A549 (cell line): ENCODE measurements around the gene ABCA13. TPM values are rescaled to one million over a fixed set of nuclear protein-coding genes. Genes with fewer than 3 reads are reported as not detected.

Experiments
- ATAC-seq, 2 experiments: fragments of 200-7000 bp in 1 of 2; fragments of >200 bp in 1 of 2; cut with Nextera tagmentation in 1 of 2; cut with Tn5 transposase in 1 of 2; 3 replicates each; pipeline versions ENCODE4 v1.8.0 to v1.9.1; 2018 to 2020; ENCODE audit warnings: mild to moderate bottlenecking in 1 of 2, moderate library complexity in 1 of 2
- CTCF ChIA-PET: fragments of 300-600 bp; sonication (Branson Sonifier 250); formaldehyde crosslinking; extraction: SDS; loops from one replicate; lab custom pipeline; 2021; ENCODE audit warnings: antibody characterized with exemption, inconsistent platforms; lab: Yijun Ruan, JAX
- POLR2A ChIA-PET: fragments of 350-600 bp; formaldehyde crosslinking; extraction: SDS; loops from one replicate; lab custom pipeline; 2021; ENCODE audit warnings: antibody characterized with exemption, inconsistent platforms; lab: Yijun Ruan, JAX
- DNase-seq, 2 experiments: peaks; one replicate each; pipeline versions ENCODE4 v3.0.0 to v3.0.0-alpha.2; 2011 to 2016; ENCODE audit warnings: low read depth in 1 of 2, low spot score in 1 of 2
- FAIRE-seq: peaks from 2 replicates; lab custom pipeline; 2011; peaks lifted over from hg19 to GRCh38; lab: Jason Lieb, UNC
- H3K27ac ChIP-seq, 2 experiments: fragments of >200 bp; sonication (Bioruptor Twin); formaldehyde crosslinking; 3 replicates each; pipeline ENCODE4 v1.5.1; 2016 to 2017
- H3K4me1 ChIP-seq: fragments of >200 bp; sonication (Bioruptor Twin); formaldehyde crosslinking; 3 replicates; pipeline ENCODE4 v1.6.1; 2016
- H3K4me2 ChIP-seq: fragments of >200 bp; sonication (Bioruptor Twin); formaldehyde crosslinking; 3 replicates; pipeline ENCODE4 v1.6.1; 2016
- H3K4me3 ChIP-seq: fragments of >200 bp; sonication (Bioruptor Twin); formaldehyde crosslinking; 3 replicates; pipeline ENCODE4 v1.5.1; 2016
- H3K9me3 ChIP-seq: fragments of >200 bp; sonication (Bioruptor Twin); formaldehyde crosslinking; 3 replicates; pipeline ENCODE4 v1.6.1; 2016
- CBX8 ChIP-seq: fragments of 200-600 bp; sonication (generic); IDR thresholded peaks from 2 replicates; pipeline ENCODE4 v1.6.1; 2016
- CEBPB ChIP-seq, 2 experiments: fragments of >200 bp in 1 of 2; sonication (Bioruptor Twin) in 1 of 2; formaldehyde crosslinking in 1 of 2; IDR thresholded peaks; 2 replicates each; pipeline ENCODE4 v1.6.1; 2012 to 2016
- CHD2 ChIP-seq: fragments of 150-350 bp; IDR thresholded peaks from 2 replicates; pipeline ENCODE4 v1.6.1; 2014; ENCODE audit warnings: low read length; ENCODE audit not compliant: partially characterized antibody
- EHF ChIP-seq: fragments of 250-450 bp; sonication (Bioruptor Pico); IDR thresholded peaks from 2 replicates; pipeline ENCODE4 v1.5.0; 2020; ENCODE audit warnings: mild to moderate bottlenecking
- EHMT2 ChIP-seq: fragments of 200-600 bp; sonication (generic); IDR thresholded peaks from 2 replicates; pipeline ENCODE4 v1.6.1; 2016; ENCODE audit warnings: antibody characterized with exemption, low read depth, mild to moderate bottlenecking, moderate library complexity
- ESRRA ChIP-seq: fragments of 150-350 bp; IDR thresholded peaks from 2 replicates; pipeline ENCODE4 v1.6.1; 2014; ENCODE audit warnings: mild to moderate bottlenecking, low read length, borderline replicate concordance
- FOSL2 ChIP-seq, 2 experiments: fragments of 450-650 bp in 1 of 2; fragments of >200 bp in 1 of 2; sonication (Bioruptor Twin) in 1 of 2; formaldehyde crosslinking; IDR thresholded peaks; 2 replicates each; pipeline versions ENCODE4 v1.5.0 to v1.6.1; 2016 to 2020; ENCODE audit warnings: mild to moderate bottlenecking in 1 of 2, moderate library complexity in 1 of 2
- HDAC2 ChIP-seq: fragments of 200-600 bp; sonication (generic); IDR thresholded peaks from 2 replicates; pipeline ENCODE4 v1.6.1; 2016
- HOXA7 ChIP-seq: fragments of 250-450 bp; sonication (Bioruptor Pico); IDR thresholded peaks from 2 replicates; pipeline ENCODE4 v1.5.0; 2020; ENCODE audit warnings: mild to moderate bottlenecking, moderate library complexity
- HOXB5 ChIP-seq: fragments of 250-450 bp; sonication (Bioruptor Pico); IDR thresholded peaks from 2 replicates; pipeline ENCODE4 v1.5.0; 2020; ENCODE audit warnings: mild to moderate bottlenecking, moderate library complexity
- KDM5A ChIP-seq: fragments of 200-600 bp; sonication (generic); IDR thresholded peaks from 2 replicates; pipeline ENCODE4 v1.6.1; 2016; ENCODE audit warnings: antibody characterized with exemption, mild to moderate bottlenecking
- MAFK ChIP-seq: fragments of 450-650 bp; IDR thresholded peaks from 2 replicates; pipeline ENCODE4 v1.6.1; 2014; ENCODE audit not compliant: partially characterized antibody
- MYC ChIP-seq: IDR thresholded peaks from 2 replicates; pipeline ENCODE4 v1.6.1; 2012; ENCODE audit warnings: mild to moderate bottlenecking, inconsistent platforms, low read length, improper control_type of control experiment, borderline replicate concordance
- NFE2L2 ChIP-seq: fragments of 150-350 bp; conservative IDR thresholded peaks from 2 replicates; pipeline ENCODE4 v1.6.1; 2014; ENCODE audit warnings: low read length
- NPAS2 ChIP-seq: fragments of 250-450 bp; sonication (Bioruptor Pico); IDR thresholded peaks from 2 replicates; pipeline ENCODE4 v1.8.0; 2022; ENCODE audit warnings: mild to moderate bottlenecking, moderate library complexity, borderline replicate concordance
- POLR2AphosphoS2 ChIP-seq: conservative IDR thresholded peaks from 2 replicates; pipeline ENCODE4 v1.6.1; 2012; ENCODE audit warnings: low read length, improper control_type of control experiment, inconsistent platforms
- TP53 ChIP-seq: fragments of 250-450 bp; sonication (Bioruptor Pico); IDR thresholded peaks from 2 replicates; pipeline ENCODE4 v1.5.0; 2021; ENCODE audit warnings: mild to moderate bottlenecking, moderate library complexity
- ZC3H11A ChIP-seq: fragments of 450-650 bp; IDR thresholded peaks from 2 replicates; pipeline ENCODE4 v1.6.1; 2014; ENCODE audit warnings: antibody characterized with exemption, mild to moderate bottlenecking
- WGBS: methylation state at CpG from one replicate; pipeline ENCODE4 v1.1.6; 2017; ENCODE audit errors: missing lambda C conversion rate; 5-methylcytosine and 5-hydroxymethylcytosine counted together
- polyA plus RNA-seq, 4 experiments: library from polyadenylated mRNA; depleted of rRNA in 3 of 4; stranded (reverse); fragments of >200 nt; fragmentation: RNase III in 1 of 4; extraction: RNeasy Plus Mini Kit Qiagen cat#74134 plus additional on column Dnase treatment in 1 of 4; gene quantifications; 2 replicates in 3 of 4; 3 replicates in 1 of 4; pipeline ENCODE4 v1.2.3, GENCODE V29; 2011 to 2017
- TF ChIP-seq, protein P1 (sequence below): fragments of 200-600 bp; sonication (generic); IDR thresholded peaks from 2 replicates; pipeline ENCODE4 v1.6.1; 2016; ENCODE audit warnings: antibody characterized with exemption, mild to moderate bottlenecking, moderate library complexity
- TF ChIP-seq, protein P2 (sequence below): fragments of >200 bp; sonication (Bioruptor Twin); formaldehyde crosslinking; IDR thresholded peaks from 3 replicates; pipeline ENCODE4 v1.5.1; 2016
- TF ChIP-seq, protein P3 (sequence below): fragments of 450-650 bp; IDR thresholded peaks from 2 replicates; pipeline ENCODE4 v1.6.1; 2014; ENCODE audit warnings: antibody characterized with exemption

ABCA13 gene
- polyA plus RNA-seq, 2 of the 4 experiments (the other 2 are of a cell fraction): 0.01 TPM; not detected in 1

DNA sequence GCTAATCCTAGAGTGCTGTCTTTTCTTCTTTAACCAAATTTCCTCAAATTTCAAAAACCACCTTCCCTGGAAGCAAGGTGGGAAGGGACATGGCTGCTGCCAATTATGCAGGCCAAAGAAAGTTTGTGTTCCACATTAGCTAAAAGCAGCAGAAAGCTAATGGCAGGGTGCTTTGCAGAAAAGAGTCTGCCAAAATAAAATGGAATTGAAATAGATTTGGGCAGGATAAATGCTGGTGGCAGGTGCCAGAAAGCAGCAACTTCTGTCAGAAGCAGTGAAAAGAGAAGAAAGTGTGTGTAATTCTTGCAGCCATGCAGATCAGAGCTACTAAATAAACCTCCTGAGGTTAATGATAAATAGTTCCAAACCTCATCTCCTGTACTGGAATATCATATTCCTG is 275.5 kb downstream of the ABCA13 start (continued):
- TF ChIP-seq, protein P1, sequence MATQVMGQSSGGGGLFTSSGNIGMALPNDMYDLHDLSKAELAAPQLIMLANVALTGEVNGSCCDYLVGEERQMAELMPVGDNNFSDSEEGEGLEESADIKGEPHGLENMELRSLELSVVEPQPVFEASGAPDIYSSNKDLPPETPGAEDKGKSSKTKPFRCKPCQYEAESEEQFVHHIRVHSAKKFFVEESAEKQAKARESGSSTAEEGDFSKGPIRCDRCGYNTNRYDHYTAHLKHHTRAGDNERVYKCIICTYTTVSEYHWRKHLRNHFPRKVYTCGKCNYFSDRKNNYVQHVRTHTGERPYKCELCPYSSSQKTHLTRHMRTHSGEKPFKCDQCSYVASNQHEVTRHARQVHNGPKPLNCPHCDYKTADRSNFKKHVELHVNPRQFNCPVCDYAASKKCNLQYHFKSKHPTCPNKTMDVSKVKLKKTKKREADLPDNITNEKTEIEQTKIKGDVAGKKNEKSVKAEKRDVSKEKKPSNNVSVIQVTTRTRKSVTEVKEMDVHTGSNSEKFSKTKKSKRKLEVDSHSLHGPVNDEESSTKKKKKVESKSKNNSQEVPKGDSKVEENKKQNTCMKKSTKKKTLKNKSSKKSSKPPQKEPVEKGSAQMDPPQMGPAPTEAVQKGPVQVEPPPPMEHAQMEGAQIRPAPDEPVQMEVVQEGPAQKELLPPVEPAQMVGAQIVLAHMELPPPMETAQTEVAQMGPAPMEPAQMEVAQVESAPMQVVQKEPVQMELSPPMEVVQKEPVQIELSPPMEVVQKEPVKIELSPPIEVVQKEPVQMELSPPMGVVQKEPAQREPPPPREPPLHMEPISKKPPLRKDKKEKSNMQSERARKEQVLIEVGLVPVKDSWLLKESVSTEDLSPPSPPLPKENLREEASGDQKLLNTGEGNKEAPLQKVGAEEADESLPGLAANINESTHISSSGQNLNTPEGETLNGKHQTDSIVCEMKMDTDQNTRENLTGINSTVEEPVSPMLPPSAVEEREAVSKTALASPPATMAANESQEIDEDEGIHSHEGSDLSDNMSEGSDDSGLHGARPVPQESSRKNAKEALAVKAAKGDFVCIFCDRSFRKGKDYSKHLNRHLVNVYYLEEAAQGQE: no peak
- TF ChIP-seq CBX8: no peak

DNA sequence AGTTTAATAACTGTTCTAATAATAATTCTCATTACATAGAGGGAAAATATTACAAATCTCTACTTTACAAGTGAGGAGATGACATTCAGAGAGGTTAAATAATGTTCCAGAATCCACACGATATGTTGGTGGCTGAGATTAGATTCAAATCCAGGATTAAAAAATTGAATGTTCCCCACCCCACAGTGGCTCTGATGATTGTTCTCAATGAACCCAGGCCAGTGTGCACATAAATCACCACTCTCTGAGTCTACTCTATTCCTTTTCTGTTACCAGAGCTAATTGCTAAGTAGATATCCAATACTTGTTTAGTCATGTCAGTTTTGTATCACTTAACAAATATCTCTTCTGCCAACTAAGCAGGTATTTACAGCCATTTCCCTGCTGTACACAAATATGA is 281.0 kb downstream of the ABCA13 start:
- CTCF ChIA-PET: no interaction called here

DNA sequence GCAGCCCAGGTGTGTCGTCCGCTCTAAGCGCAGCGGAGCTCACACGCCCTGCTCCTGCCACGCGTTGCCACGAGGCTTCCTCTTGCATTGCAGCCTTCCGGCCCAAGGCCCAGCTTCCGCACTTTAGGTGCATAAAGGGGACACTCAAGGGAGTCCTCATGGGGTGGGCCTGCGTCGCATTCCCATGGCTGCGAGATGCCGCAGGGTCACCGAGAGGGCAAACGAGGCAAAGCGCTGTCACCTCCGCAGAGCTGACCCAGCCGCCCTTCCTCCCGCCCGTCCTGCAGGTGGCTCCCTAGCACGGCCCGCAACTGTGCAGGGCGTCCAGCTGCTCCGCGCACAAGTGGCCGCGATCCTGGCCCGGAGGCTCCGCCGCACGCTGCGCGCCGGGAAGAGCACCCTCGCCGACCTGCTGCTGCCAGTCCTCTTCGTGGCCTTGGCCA is 283.5 kb downstream of the ABCA13 start:
- no peaks in the 10 kb centered on the region for H3K9me3 ChIP-seq
- TF ChIP-seq HOXA7 (CRISPR knock-in tag): no peak
- TF ChIP-seq CHD2: no peak
- TF ChIP-seq HOXB5 (CRISPR knock-in tag): no peak
- TF ChIP-seq CEBPB (IDR thresholded peaks at IDR 0.05): no peak
- TF ChIP-seq HDAC2: no peak
- TF ChIP-seq ZC3H11A: no peak
- no peak for TF ChIP-seq FOSL2 (IDR thresholded peaks at IDR 0.05)
- no peak for TF ChIP-seq FOSL2 (CRISPR knock-in tag; IDR thresholded peaks at IDR 0.05)
- no peak for TF ChIP-seq CBX8
- no peak for TF ChIP-seq MYC
- FAIRE-seq (no peak), DNase-seq (no peak), ATAC-seq (no peak)
- H3K4me3 ChIP-seq: no peak overlapping the region
- no peak overlapping the region for H3K27ac ChIP-seq
- CTCF ChIA-PET: no interaction called here
- 83% methylated on average over 37 of the region's 38 CpGs for WGBS
- no peaks in the 10 kb centered on the region for H3K4me1 ChIP-seq
- POLR2A ChIA-PET: no interaction called here
- no peak overlapping the region for H3K4me2 ChIP-seq

More for the DNA sequence above, 281.0 kb downstream of the ABCA13 start:
- POLR2A ChIA-PET: no interaction called here
- H3K27ac ChIP-seq: no peak overlapping the region
- DNase-seq (no peak), FAIRE-seq (no peak), ATAC-seq (no peak)
- whole genome bisulfite sequencing: 79% methylated on average over 1 of the region's 1 CpG
- no peaks in the 10 kb centered on the region for H3K9me3 ChIP-seq
- H3K4me2 ChIP-seq: no peak overlapping the region
- TF ChIP-seq MYC (no peak), EHF (CRISPR knock-in tag) (no peak)
- H3K4me1 ChIP-seq: no peaks in the 10 kb centered on the region
- no peak overlapping the region for H3K4me3 ChIP-seq

DNA sequence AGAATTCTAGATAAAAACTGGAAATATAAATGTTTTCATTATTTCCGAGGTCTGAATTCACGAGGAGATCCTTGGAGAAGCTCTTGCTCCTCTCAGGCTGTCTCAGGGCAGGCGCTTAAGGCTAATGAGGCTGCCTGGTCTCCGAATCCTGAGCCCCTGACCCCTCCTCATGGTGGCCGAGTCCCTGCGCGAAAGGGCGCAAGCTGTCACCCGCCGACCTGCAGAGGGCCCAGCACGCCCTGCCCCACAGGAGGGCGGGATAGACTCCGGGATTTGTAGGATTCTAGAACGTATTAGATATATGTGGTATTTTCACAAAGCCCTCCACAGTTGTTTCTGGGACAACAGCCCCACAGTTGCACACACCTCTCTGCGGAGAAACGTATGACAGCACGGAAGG is 284.1 kb downstream of the ABCA13 start:
- H3K4me1 ChIP-seq: no peaks in the 10 kb centered on the region
- H3K4me3 ChIP-seq: no peak overlapping the region
- WGBS: 41% methylated on average over 17 of the region's 17 CpGs
- POLR2A ChIA-PET: no interaction called here
- TF ChIP-seq ESRRA (no peak), EHF (CRISPR knock-in tag) (no peak), KDM5A (no peak), NFE2L2 (no peak), NPAS2 (no peak), MAFK (no peak), POLR2AphosphoS2 (no peak), EHMT2 (no peak), TP53 (CRISPR knock-in tag) (no peak)
- TF ChIP-seq, protein P2, sequence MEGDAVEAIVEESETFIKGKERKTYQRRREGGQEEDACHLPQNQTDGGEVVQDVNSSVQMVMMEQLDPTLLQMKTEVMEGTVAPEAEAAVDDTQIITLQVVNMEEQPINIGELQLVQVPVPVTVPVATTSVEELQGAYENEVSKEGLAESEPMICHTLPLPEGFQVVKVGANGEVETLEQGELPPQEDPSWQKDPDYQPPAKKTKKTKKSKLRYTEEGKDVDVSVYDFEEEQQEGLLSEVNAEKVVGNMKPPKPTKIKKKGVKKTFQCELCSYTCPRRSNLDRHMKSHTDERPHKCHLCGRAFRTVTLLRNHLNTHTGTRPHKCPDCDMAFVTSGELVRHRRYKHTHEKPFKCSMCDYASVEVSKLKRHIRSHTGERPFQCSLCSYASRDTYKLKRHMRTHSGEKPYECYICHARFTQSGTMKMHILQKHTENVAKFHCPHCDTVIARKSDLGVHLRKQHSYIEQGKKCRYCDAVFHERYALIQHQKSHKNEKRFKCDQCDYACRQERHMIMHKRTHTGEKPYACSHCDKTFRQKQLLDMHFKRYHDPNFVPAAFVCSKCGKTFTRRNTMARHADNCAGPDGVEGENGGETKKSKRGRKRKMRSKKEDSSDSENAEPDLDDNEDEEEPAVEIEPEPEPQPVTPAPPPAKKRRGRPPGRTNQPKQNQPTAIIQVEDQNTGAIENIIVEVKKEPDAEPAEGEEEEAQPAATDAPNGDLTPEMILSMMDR: no peak
- TF ChIP-seq, protein P3, sequence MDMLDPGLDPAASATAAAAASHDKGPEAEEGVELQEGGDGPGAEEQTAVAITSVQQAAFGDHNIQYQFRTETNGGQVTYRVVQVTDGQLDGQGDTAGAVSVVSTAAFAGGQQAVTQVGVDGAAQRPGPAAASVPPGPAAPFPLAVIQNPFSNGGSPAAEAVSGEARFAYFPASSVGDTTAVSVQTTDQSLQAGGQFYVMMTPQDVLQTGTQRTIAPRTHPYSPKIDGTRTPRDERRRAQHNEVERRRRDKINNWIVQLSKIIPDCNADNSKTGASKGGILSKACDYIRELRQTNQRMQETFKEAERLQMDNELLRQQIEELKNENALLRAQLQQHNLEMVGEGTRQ: no peak
- TF ChIP-seq, all 56 proteins: peak for 0
- CTCF ChIA-PET: no interaction called here
- Histone ChIP-seq H3K27ac (no peak overlapping the region), H3K4me2 (no peak overlapping the region), H3K9me3 (no peaks in the 10 kb centered on the region)
- ATAC-seq (no peak; a peak in 1 of 6 replicates), FAIRE-seq (no peak), DNase-seq (no peak)
